ENCODE measurements around the gene ADAMTS18.

The ADAMTS18 gene

DNA sequence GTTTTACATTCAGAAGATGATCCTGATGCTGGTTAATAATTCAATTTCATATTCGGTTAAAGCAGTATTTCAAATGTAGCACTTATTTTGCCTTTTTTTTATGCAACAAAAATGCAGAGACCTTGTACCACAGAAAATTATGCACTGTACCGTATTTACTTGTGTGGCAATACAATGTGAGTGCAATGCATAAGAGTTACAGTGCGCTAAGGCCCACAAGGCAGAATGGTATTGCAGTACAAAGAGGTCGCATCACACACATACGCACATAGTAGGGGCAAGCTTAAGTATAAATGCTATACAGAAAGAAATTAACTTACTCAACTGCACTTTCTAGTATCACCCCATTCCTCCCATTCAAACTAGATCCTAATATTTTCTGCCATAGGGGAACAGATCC lies 132.6 kb downstream of the ADAMTS18 start:
- Histone ChIP-seq H3K9me2 (replicated peaks; ENCODE audit: low read depth, low read length) (no peaks in the 10 kb centered on the region), H3K4me2 (ENCODE audit: low read depth, low read length, poor library complexity, severe bottlenecking) (peak overlapping the region; percentile 37), H3K9ac (ENCODE audit: low read depth, low read length, poor library complexity, severe bottlenecking) (no peak overlapping the region)

DNA sequence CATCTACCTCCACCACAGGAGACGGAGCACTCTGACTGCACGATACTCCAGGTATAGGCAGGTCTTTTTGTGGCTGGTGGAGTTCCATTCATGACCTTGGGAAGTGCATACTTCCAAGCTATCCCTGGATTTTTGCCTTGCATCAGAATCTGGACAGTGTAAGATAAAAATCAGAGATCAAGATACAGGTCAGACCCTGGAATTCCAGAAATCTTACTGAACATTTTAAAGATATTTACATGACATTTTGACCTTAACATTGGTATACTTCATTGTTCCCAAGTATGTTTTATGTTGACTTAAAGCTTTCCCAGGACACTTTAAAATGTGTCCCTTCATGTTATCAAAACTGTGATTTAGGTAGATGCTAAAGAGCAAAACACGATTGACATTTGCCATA lies 134.6 kb downstream of the ADAMTS18 start:
- no peaks in the 10 kb centered on the region for H3K27me3 ChIP-seq (ENCODE audit: insufficient read depth, low read length, poor library complexity, severe bottlenecking)
- H3K9me3 ChIP-seq (ENCODE audit: insufficient read depth, low read depth, low read length), result no peaks in the 10 kb centered on the region
- no peaks in the 10 kb centered on the region for H3K9me2 ChIP-seq (replicated peaks; ENCODE audit: low read depth, low read length)
- H4K20me1 ChIP-seq (ENCODE audit: insufficient read depth, low read length, poor library complexity, severe bottlenecking), result no peaks in the 10 kb centered on the region
- H3K4me1 ChIP-seq (ENCODE audit: insufficient read depth, low read length, poor library complexity, severe bottlenecking), result peaks cover 58% of the 10 kb centered on the region
- no peaks in the 10 kb centered on the region for H3F3A ChIP-seq (ENCODE audit: low read depth)
- no peak overlapping the region for H3K4me2 ChIP-seq (ENCODE audit: low read depth, low read length, poor library complexity, severe bottlenecking)
- no peak overlapping the region for H3K9ac ChIP-seq (ENCODE audit: low read depth, low read length, poor library complexity, severe bottlenecking)
- no peak overlapping the region for H3K4me3 ChIP-seq (ENCODE audit: low read length, poor library complexity, severe bottlenecking)
- H2AFZ ChIP-seq (ENCODE audit: low read length), result no peak overlapping the region
- H3K36me3 ChIP-seq (ENCODE audit: insufficient read depth, low read length), result no peaks in the 10 kb centered on the region
- TF ChIP-seq EZH2phosphoT487 (IDR thresholded peaks at IDR 0.05; ENCODE audit: borderline replicate concordance), result no peak
- TF ChIP-seq, protein P1, sequence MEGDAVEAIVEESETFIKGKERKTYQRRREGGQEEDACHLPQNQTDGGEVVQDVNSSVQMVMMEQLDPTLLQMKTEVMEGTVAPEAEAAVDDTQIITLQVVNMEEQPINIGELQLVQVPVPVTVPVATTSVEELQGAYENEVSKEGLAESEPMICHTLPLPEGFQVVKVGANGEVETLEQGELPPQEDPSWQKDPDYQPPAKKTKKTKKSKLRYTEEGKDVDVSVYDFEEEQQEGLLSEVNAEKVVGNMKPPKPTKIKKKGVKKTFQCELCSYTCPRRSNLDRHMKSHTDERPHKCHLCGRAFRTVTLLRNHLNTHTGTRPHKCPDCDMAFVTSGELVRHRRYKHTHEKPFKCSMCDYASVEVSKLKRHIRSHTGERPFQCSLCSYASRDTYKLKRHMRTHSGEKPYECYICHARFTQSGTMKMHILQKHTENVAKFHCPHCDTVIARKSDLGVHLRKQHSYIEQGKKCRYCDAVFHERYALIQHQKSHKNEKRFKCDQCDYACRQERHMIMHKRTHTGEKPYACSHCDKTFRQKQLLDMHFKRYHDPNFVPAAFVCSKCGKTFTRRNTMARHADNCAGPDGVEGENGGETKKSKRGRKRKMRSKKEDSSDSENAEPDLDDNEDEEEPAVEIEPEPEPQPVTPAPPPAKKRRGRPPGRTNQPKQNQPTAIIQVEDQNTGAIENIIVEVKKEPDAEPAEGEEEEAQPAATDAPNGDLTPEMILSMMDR (conservative IDR thresholded peaks at IDR 0.05; ENCODE audit: low read length), result no peak
- H3K79me2 ChIP-seq (ENCODE audit: insufficient read depth, low read length), result no peaks in the 10 kb centered on the region

More for the DNA sequence above, 132.6 kb downstream of the ADAMTS18 start:
- no peaks in the 10 kb centered on the region for H3K27me3 ChIP-seq (ENCODE audit: insufficient read depth, low read length, poor library complexity, severe bottlenecking)
- no peaks in the 10 kb centered on the region for H3K36me3 ChIP-seq (ENCODE audit: insufficient read depth, low read length)
- no peaks in the 10 kb centered on the region for H3F3A ChIP-seq (ENCODE audit: low read depth)
- TF ChIP-seq EZH2phosphoT487 (IDR thresholded peaks at IDR 0.05; ENCODE audit: borderline replicate concordance), result no peak
- TF ChIP-seq, protein P1 (conservative IDR thresholded peaks at IDR 0.05; ENCODE audit: low read length), result no peak
- peaks cover 77% of the 10 kb centered on the region for H3K4me1 ChIP-seq (ENCODE audit: insufficient read depth, low read length, poor library complexity, severe bottlenecking)
- no peak overlapping the region for H2AFZ ChIP-seq (ENCODE audit: low read length)
- no peaks in the 10 kb centered on the region for H3K9me3 ChIP-seq (ENCODE audit: insufficient read depth, low read depth, low read length)
- H3K79me2 ChIP-seq (ENCODE audit: insufficient read depth, low read length), result no peaks in the 10 kb centered on the region
- no peaks in the 10 kb centered on the region for H4K20me1 ChIP-seq (ENCODE audit: insufficient read depth, low read length, poor library complexity, severe bottlenecking)
- no peak overlapping the region for H3K4me3 ChIP-seq (ENCODE audit: low read length, poor library complexity, severe bottlenecking)

DNA sequence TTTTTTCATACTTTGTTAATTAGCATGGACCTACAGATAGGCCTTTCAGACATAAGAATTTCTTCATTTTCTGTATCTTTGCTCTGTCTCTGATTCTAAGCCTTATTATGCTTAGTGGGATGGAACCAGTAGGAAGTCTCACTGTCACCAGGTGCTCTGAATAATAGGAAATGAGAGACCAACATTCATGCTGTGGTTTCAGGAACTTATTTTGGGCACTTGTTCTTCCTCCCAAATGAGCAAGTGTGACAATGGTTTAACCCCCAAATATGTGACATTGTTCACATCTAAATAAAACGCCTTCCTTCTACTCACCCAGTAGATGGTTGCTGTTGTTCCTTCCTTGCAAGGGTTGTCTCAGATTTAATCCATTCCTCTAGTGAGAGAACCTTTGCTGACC lies 135.4 kb downstream of the ADAMTS18 start:
- Histone ChIP-seq H3K9me2 (replicated peaks; ENCODE audit: low read depth, low read length) (no peaks in the 10 kb centered on the region), H3K79me2 (ENCODE audit: insufficient read depth, low read length) (no peaks in the 10 kb centered on the region), H3K36me3 (ENCODE audit: insufficient read depth, low read length) (no peaks in the 10 kb centered on the region), H3K4me2 (ENCODE audit: low read depth, low read length, poor library complexity, severe bottlenecking) (no peak overlapping the region), H3K9ac (ENCODE audit: low read depth, low read length, poor library complexity, severe bottlenecking) (no peak overlapping the region), H3F3A (ENCODE audit: low read depth) (no peaks in the 10 kb centered on the region), H2AFZ (ENCODE audit: low read length) (no peak overlapping the region), H4K20me1 (ENCODE audit: insufficient read depth, low read length, poor library complexity, severe bottlenecking) (no peaks in the 10 kb centered on the region), H3K27me3 (ENCODE audit: insufficient read depth, low read length, poor library complexity, severe bottlenecking) (no peaks in the 10 kb centered on the region), H3K4me1 (ENCODE audit: insufficient read depth, low read length, poor library complexity, severe bottlenecking) (peaks cover 49% of the 10 kb centered on the region), H3K4me3 (ENCODE audit: low read length, poor library complexity, severe bottlenecking) (no peak overlapping the region), H3K9me3 (ENCODE audit: insufficient read depth, low read depth, low read length) (no peaks in the 10 kb centered on the region)
- TF ChIP-seq EZH2phosphoT487 (IDR thresholded peaks at IDR 0.05; ENCODE audit: borderline replicate concordance), result no peak
- TF ChIP-seq, protein P1 (conservative IDR thresholded peaks at IDR 0.05; ENCODE audit: low read length), result no peak
